K562 (cell line): ENCODE results near the gene WDR20.

Experiments
- HDAC6 ChIP-seq: IDR thresholded peaks from 2 replicates; pipeline ENCODE4 v1.6.1; 2012; ENCODE audit warnings: low read depth, mild to moderate bottlenecking, control low read depth, inconsistent platforms, low read length, moderate library complexity
- KDM2B ChIP-seq: fragments of 250-450 bp; sonication (Bioruptor Pico); IDR thresholded peaks from 2 replicates; pipeline ENCODE4 v1.8.0; 2021; ENCODE audit warnings: mild to moderate bottlenecking, moderate library complexity
- RBM17 ChIP-seq: fragments of 200-400 bp; formaldehyde crosslinking; IDR thresholded peaks from 2 replicates; pipeline ENCODE4 v1.6.1; 2017; ENCODE audit warnings: low read depth, mild to moderate bottlenecking, low read length, borderline replicate concordance
- SP2 ChIP-seq: IDR thresholded peaks from 2 replicates; pipeline ENCODE4 v1.6.1; 2011; ENCODE audit warnings: mild to moderate bottlenecking, low read depth, low read length, moderate library complexity; ENCODE audit not compliant: poor library complexity, severe bottlenecking; ENCODE audit errors: extremely low read depth
- SRSF9 ChIP-seq: fragments of 200-400 bp; formaldehyde crosslinking; IDR thresholded peaks from 2 replicates; pipeline ENCODE4 v1.6.1; 2017; ENCODE audit warnings: low read depth, low read length, borderline replicate concordance
- TBP ChIP-seq: optimal IDR thresholded peaks from 2 replicates; pipeline ENCODE3; 2011; ENCODE audit warnings: low read depth, low read length, improper control_type of control experiment
- TCF7L2 ChIP-seq: fragments of 150-350 bp; IDR thresholded peaks from 2 replicates; pipeline ENCODE4 v1.6.1; 2016; ENCODE audit warnings: low read depth, mild to moderate bottlenecking, low read length, moderate library complexity
- THRAP3 ChIP-seq: fragments of 450-650 bp; IDR thresholded peaks from 2 replicates; pipeline ENCODE4 v1.6.1; 2016; ENCODE audit warnings: mild to moderate bottlenecking, inconsistent platforms, borderline replicate concordance
- YY1 ChIP-seq, 3 experiments: IDR thresholded peaks; 2 replicates each; pipeline ENCODE4 v1.6.1; 2011; ENCODE audit warnings: low read length in 2 of 3, mild to moderate bottlenecking in 2 of 3, moderate library complexity in 2 of 3, borderline replicate concordance in 1 of 3, control low read depth in 1 of 3, low read depth in 1 of 3; ENCODE audit not compliant: insufficient read depth in 3 of 3, insufficient replicate concordance in 2 of 3, control insufficient read depth in 1 of 3, insufficient read length in 1 of 3; ENCODE audit errors: extremely low read depth in 1 of 3
- ZNF143 ChIP-seq: sonication (generic); formaldehyde crosslinking; IDR thresholded peaks from 2 replicates; pipeline ENCODE4 v1.9.0; 2022; ENCODE audit warnings: mild to moderate bottlenecking, missing genetic modification reagents
- ZNF311 ChIP-seq: fragments of 250-450 bp; sonication (Bioruptor Pico); IDR thresholded peaks from 2 replicates; pipeline ENCODE4 v1.4.0; 2020; ENCODE audit warnings: mild to moderate bottlenecking, moderate library complexity
- ZNF766 ChIP-seq: fragments of 200-800 bp; sonication (Bioruptor generic); conservative IDR thresholded peaks from 2 replicates; pipeline ENCODE4 v1.6.1; 2016; ENCODE audit warnings: missing genetic modification characterization, missing compliant biosample characterization
- TF ChIP-seq, protein P1 (sequence below), 3 experiments: IDR thresholded peaks in 2 of 3; conservative IDR thresholded peaks in 1 of 3; 2 replicates each; pipeline ENCODE4 v1.5.1; 2011 to 2012; ENCODE audit warnings: low read length in 3 of 3, mild to moderate bottlenecking in 3 of 3, control low read depth in 2 of 3, improper control_type of control experiment in 1 of 3, inconsistent platforms in 1 of 3, low read depth in 1 of 3, mixed read lengths in 1 of 3, moderate library complexity in 1 of 3; ENCODE audit not compliant: insufficient read depth in 2 of 3

DNA sequence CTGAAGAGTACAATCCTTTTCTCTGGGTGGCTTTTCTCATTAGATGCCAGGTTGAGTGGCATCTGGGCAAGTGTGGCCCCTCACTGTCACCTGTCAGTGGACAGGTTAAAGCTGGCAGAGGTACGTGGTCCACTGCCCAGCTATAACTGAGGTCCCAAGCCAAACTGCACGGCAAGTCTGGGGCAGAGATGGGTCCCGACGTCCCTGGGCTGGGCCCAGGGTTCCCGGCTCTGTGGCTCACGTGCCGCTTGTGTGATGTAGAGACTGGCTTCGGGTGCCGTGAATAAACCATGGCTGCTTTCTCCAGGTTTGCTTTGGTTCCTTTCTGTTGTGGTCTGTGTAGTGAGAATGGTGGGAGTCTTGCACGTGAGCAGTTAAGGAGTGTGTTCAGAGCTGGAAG lies 77.7 kb downstream of the WDR20 start:
- TF ChIP-seq TCF7L2 (no peak), SRSF9 (no peak), ZNF143 (no peak), SP2 (no peak), HDAC6 (no peak), THRAP3 (no peak), ZNF766 (CRISPR knock-in tag) (no peak), ZNF311 (no peak), TBP (no peak), KDM2B (no peak), YY1 (IDR thresholded peaks at IDR 0.05; ENCODE audit: borderline replicate concordance in 1 of 3, control insufficient read depth in 1 of 3, extremely low read depth in 1 of 3, insufficient read depth in 3 of 3, insufficient read length in 1 of 3, insufficient replicate concordance in 2 of 3, low read depth in 1 of 3, low read length in 2 of 3) (no peak), RBM17 (no peak)
- TF ChIP-seq, protein P1, sequence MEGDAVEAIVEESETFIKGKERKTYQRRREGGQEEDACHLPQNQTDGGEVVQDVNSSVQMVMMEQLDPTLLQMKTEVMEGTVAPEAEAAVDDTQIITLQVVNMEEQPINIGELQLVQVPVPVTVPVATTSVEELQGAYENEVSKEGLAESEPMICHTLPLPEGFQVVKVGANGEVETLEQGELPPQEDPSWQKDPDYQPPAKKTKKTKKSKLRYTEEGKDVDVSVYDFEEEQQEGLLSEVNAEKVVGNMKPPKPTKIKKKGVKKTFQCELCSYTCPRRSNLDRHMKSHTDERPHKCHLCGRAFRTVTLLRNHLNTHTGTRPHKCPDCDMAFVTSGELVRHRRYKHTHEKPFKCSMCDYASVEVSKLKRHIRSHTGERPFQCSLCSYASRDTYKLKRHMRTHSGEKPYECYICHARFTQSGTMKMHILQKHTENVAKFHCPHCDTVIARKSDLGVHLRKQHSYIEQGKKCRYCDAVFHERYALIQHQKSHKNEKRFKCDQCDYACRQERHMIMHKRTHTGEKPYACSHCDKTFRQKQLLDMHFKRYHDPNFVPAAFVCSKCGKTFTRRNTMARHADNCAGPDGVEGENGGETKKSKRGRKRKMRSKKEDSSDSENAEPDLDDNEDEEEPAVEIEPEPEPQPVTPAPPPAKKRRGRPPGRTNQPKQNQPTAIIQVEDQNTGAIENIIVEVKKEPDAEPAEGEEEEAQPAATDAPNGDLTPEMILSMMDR (IDR thresholded peaks at IDR 0.05 in 2 of 3, conservative IDR thresholded peaks at IDR 0.05 in 1 of 3; ENCODE audit: insufficient read depth in 2 of 3, low read depth in 1 of 3, low read length in 3 of 3) = no peak
